Measurements from ENCODE around the gene C19orf47.

- TF ChIP-seq POLR2A (IDR thresholded peaks at IDR 0.05) (no peak), POLR2AphosphoS5 (IDR thresholded peaks at IDR 0.05) (no peak)
- TF ChIP-seq, protein P1, sequence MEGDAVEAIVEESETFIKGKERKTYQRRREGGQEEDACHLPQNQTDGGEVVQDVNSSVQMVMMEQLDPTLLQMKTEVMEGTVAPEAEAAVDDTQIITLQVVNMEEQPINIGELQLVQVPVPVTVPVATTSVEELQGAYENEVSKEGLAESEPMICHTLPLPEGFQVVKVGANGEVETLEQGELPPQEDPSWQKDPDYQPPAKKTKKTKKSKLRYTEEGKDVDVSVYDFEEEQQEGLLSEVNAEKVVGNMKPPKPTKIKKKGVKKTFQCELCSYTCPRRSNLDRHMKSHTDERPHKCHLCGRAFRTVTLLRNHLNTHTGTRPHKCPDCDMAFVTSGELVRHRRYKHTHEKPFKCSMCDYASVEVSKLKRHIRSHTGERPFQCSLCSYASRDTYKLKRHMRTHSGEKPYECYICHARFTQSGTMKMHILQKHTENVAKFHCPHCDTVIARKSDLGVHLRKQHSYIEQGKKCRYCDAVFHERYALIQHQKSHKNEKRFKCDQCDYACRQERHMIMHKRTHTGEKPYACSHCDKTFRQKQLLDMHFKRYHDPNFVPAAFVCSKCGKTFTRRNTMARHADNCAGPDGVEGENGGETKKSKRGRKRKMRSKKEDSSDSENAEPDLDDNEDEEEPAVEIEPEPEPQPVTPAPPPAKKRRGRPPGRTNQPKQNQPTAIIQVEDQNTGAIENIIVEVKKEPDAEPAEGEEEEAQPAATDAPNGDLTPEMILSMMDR (IDR thresholded peaks at IDR 0.05): no peak
Observed at GRCh38 chr19:40284501-40285352, 63.5 kb downstream of the C19orf47 start, which contains the start of gene AKT2.
